Keratinocyte (primary cell): ENCODE data around the gene TXNRD2. TPM values are rescaled to one million over a fixed set of nuclear protein-coding genes. Genes with fewer than 3 reads are reported as not detected.

Experiments used
- DNase-seq: peaks from one replicate; pipeline ENCODE4 v3.0.0-alpha.2; 2011; ENCODE audit warnings: low read depth, missing footprints, low spot score
- FAIRE-seq: peaks from 2 replicates; lab custom pipeline; 2011; peaks lifted over from hg19 to GRCh38; lab: Jason Lieb, UNC
- H2AFZ ChIP-seq: 2 replicates; pipeline ENCODE4 v1.6.0; 2012; ENCODE audit warnings: low read length, control low read depth, inconsistent platforms; ENCODE audit not compliant: control insufficient read depth
- H3K27ac ChIP-seq: 2 replicates; pipeline ENCODE4 v1.5.1; 2011; ENCODE audit warnings: low read length; ENCODE audit not compliant: control insufficient read depth, insufficient read depth
- H3K27me3 ChIP-seq: 3 replicates; pipeline ENCODE4 v1.6.0; 2011; ENCODE audit warnings: low read length; ENCODE audit not compliant: control insufficient read depth, insufficient read depth; ENCODE audit errors: extremely low read depth
- H3K36me3 ChIP-seq, 2 experiments: 2 replicates in 1 of 2; 3 replicates in 1 of 2; pipeline ENCODE4 v1.5.1; 2011; ENCODE audit warnings: low read length in 2 of 2, mild to moderate bottlenecking in 1 of 2; ENCODE audit not compliant: control insufficient read depth in 2 of 2, insufficient read depth in 2 of 2; ENCODE audit errors: extremely low read depth in 1 of 2
- H3K4me1 ChIP-seq: 3 replicates; pipeline ENCODE4 v1.5.1; 2011; ENCODE audit warnings: low read length; ENCODE audit not compliant: control insufficient read depth, insufficient read depth; ENCODE audit errors: extremely low read depth
- H3K4me2 ChIP-seq: 3 replicates; pipeline ENCODE4 v1.6.0; 2011; ENCODE audit warnings: low read depth, low read length; ENCODE audit not compliant: control insufficient read depth, insufficient read depth; ENCODE audit errors: extremely low read depth
- H3K4me3 ChIP-seq, 3 experiments: fragments of 200-600 bp in 1 of 3; sonication (generic) in 1 of 3; 2 replicates in 2 of 3; 3 replicates in 1 of 3; pipeline ENCODE4 v1.5.1; 2011 to 2016; ENCODE audit warnings: low read length in 3 of 3, mild to moderate bottlenecking in 3 of 3, control low read depth in 2 of 3, inconsistent platforms in 1 of 3, low read depth in 1 of 3, mixed read lengths in 1 of 3, mixed run types in 1 of 3, moderate library complexity in 1 of 3; ENCODE audit not compliant: control insufficient read depth in 2 of 3, insufficient read depth in 2 of 3; ENCODE audit errors: extremely low read depth in 1 of 3
- H3K79me2 ChIP-seq: 2 replicates; pipeline ENCODE4 v1.6.0; 2012; ENCODE audit warnings: low read length; ENCODE audit not compliant: control insufficient read depth, insufficient read depth
- H3K9ac ChIP-seq: 3 replicates; pipeline ENCODE4 v1.6.0; 2011; ENCODE audit warnings: low read length; ENCODE audit not compliant: control insufficient read depth, insufficient read depth; ENCODE audit errors: extremely low read depth
- H3K9me1 ChIP-seq: 3 replicates; pipeline ENCODE4 v1.6.0; 2011; ENCODE audit warnings: low read length; ENCODE audit not compliant: control insufficient read depth, insufficient read depth; ENCODE audit errors: extremely low read depth
- H3K9me3 ChIP-seq: 2 replicates; pipeline ENCODE4 v1.5.1; 2012; ENCODE audit warnings: low read depth, low read length; ENCODE audit not compliant: control insufficient read depth
- H4K20me1 ChIP-seq: 3 replicates; pipeline ENCODE4 v1.6.0; 2011; ENCODE audit warnings: low read length; ENCODE audit not compliant: control insufficient read depth, insufficient read depth; ENCODE audit errors: extremely low read depth
- CTCF ChIP-seq, 3 experiments: IDR thresholded peaks in 1 of 3; conservative IDR thresholded peaks in 1 of 3; optimal IDR thresholded peaks in 1 of 3; 2 replicates in 2 of 3; 3 replicates in 1 of 3; pipeline versions ENCODE3 to v1.5.1; 2011; ENCODE audit warnings: low read length in 3 of 3, mild to moderate bottlenecking in 3 of 3, moderate library complexity in 2 of 3, control low read depth in 1 of 3, inconsistent platforms in 1 of 3; ENCODE audit not compliant: insufficient read depth in 2 of 3; ENCODE audit errors: extremely low read depth in 1 of 3
- EZH2 ChIP-seq: IDR thresholded peaks from one replicate; pipeline ENCODE4 v1.6.1; 2012; ENCODE audit warnings: inconsistent platforms, mild to moderate bottlenecking, low read length, moderate library complexity
- dilution Hi-C: fragments of 300-500 bp; cut with MboI; formaldehyde crosslinking; loops from one replicate; pipeline ENCODE4 v1.7.0; 2020; ENCODE audit warnings: low sequenced_read_pairs; ENCODE audit not compliant: extremely low pct_ligation_motif_present
- polyA plus RNA-seq, 5 experiments: library from polyadenylated mRNA; depleted of rRNA in 3 of 5; stranded (reverse) in 3 of 5; stranded (forward) in 1 of 5; unstranded in 1 of 5; fragments of >200 nt; gene quantifications; 1 replicate in 1 of 5; 2 replicates in 3 of 5; 3 replicates in 1 of 5; pipeline versions ENCODE4 v1.2.1 to v1.2.3, GENCODE V29; 2011 to 2012; ENCODE audit warnings: missing spikeins in 2 of 5, low read depth in 1 of 5, low replicate concordance in 1 of 5

TXNRD2 gene
- polyA plus RNA-seq, 1 donor (not counting 4 experiments of a cell fraction or from before 2014, with no cell fraction given) = 16.0 TPM

GRCh38 chr22:19875061-19875530, 66.5 kb downstream of the TXNRD2 start:
- no peak overlapping the region for H3K27ac ChIP-seq
- DNase-seq (no peak), FAIRE-seq (no peak)
- H3K27me3 ChIP-seq = no peaks in the 10 kb centered on the region
- TF ChIP-seq CTCF (optimal IDR thresholded peaks at IDR 0.05 in 1 of 3, IDR thresholded peaks at IDR 0.05 in 1 of 3, conservative IDR thresholded peaks at IDR 0.05 in 1 of 3; ENCODE audit: extremely low read depth in 1 of 3, insufficient read depth in 2 of 3, low read length in 3 of 3) = no peak
- TF ChIP-seq EZH2 = no peak
- no peaks in the 10 kb centered on the region for H3K9me1 ChIP-seq
- H4K20me1 ChIP-seq = no peaks in the 10 kb centered on the region
- H3K4me3 ChIP-seq = no peak overlapping the region
- H3K79me2 ChIP-seq = peaks cover 6% of the 10 kb centered on the region
- dilution Hi-C loops = no loop called here
- H3K9me3 ChIP-seq = no peaks in the 10 kb centered on the region
- peak overlapping the region; percentile 46 for H3K4me2 ChIP-seq
- peaks cover 32% of the 10 kb centered on the region for H3K4me1 ChIP-seq
- H3K9ac ChIP-seq = peak overlapping the region; percentile 33
- H3K36me3 ChIP-seq = no peaks in the 10 kb centered on the region
- H2AFZ ChIP-seq = peak overlapping the region; percentile 46

GRCh38 chr22:19874307-19875060, 67.1 kb downstream of the TXNRD2 start:
- Histone ChIP-seq H3K9me1 (no peaks in the 10 kb centered on the region), H3K4me1 (peaks cover 32% of the 10 kb centered on the region), H3K27ac (no peak overlapping the region), H3K27me3 (no peaks in the 10 kb centered on the region), H3K79me2 (no peaks in the 10 kb centered on the region), H3K4me3 (no peak overlapping the region), H3K36me3 (no peaks in the 10 kb centered on the region), H2AFZ (peak overlapping the region; percentile 46), H3K9me3 (no peaks in the 10 kb centered on the region), H4K20me1 (no peaks in the 10 kb centered on the region), H3K9ac (peak overlapping the region; percentile 33), H3K4me2 (peak overlapping the region; percentile 46)
- TF ChIP-seq CTCF (optimal IDR thresholded peaks at IDR 0.05 in 1 of 3, IDR thresholded peaks at IDR 0.05 in 1 of 3, conservative IDR thresholded peaks at IDR 0.05 in 1 of 3; ENCODE audit: extremely low read depth in 1 of 3, insufficient read depth in 2 of 3, low read length in 3 of 3) (peak in 1 of 3 experiments; percentile 11), EZH2 (no peak)
- peak; percentile 88 for FAIRE-seq
- no peak for DNase-seq
- dilution Hi-C loops = no loop called here
